ENCODE measurements around the gene UQCC5.

DNA sequence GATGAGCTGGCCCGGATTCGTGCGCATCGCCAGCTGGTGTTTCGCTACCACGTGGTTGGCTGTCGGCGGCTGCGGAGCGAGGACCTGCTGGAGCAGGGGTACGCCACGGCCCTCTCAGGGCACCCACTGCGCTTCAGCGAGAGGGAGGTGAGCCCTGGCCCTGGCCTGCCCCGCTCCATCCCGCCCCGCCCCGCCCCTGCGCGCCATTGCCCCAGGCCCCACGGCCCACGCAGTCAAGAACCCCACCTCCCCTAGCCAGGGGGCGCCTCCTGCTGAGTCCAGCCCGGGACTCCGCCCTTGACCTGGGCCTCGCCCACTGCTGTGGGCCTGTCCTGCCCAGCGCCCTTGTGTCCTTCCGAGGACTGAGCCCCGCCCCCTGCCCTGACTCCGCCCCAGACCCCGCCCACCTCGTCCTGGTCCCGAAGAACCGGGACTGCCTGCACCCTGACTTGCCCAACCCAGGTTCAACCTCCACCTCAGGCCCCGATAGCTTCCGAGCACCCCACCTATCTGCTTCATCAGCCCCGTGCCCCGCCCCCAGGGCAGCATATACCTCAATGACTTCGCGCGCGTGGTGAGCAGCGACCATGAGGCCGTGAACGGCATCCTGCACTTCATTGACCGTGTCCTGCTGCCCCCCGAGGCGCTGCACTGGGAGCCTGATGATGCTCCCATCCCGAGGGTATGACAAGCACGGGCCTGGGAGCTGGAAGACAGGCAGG, 17.5 kb upstream of the UQCC5 start:
- TF ChIP-seq RCOR1 (IDR thresholded peaks at IDR 0.05; ENCODE audit: low read length) (no peak), POLR2AphosphoS5 (IDR thresholded peaks at IDR 0.05; ENCODE audit: low read depth, low read length) (no peak), CTCF (IDR thresholded peaks at IDR 0.05) (no peak)
- TF ChIP-seq, protein P1, sequence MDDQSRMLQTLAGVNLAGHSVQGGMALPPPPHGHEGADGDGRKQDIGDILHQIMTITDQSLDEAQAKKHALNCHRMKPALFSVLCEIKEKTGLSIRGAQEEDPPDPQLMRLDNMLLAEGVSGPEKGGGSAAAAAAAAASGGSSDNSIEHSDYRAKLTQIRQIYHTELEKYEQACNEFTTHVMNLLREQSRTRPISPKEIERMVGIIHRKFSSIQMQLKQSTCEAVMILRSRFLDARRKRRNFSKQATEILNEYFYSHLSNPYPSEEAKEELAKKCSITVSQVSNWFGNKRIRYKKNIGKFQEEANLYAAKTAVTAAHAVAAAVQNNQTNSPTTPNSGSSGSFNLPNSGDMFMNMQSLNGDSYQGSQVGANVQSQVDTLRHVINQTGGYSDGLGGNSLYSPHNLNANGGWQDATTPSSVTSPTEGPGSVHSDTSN (IDR thresholded peaks at IDR 0.05): no peak

All from SK-N-SH (cell line).